NB4 (cell line): Measurements from ENCODE around the gene RNF152.

ENCODE experiments used
- DNase-seq: peaks from one replicate; pipeline ENCODE4 v3.0.0; 2010; ENCODE audit warnings: low read depth
- H3K4me3 ChIP-seq: one replicate; pipeline ENCODE4 v1.5.1; 2011; ENCODE audit warnings: mild to moderate bottlenecking, low read depth, low read length, moderate library complexity
- MYC ChIP-seq: IDR thresholded peaks from 2 replicates; pipeline ENCODE4 v1.6.1; 2011; ENCODE audit warnings: low read depth, low read length
- POLR2A ChIP-seq: IDR thresholded peaks from 2 replicates; pipeline ENCODE4 v1.6.1; 2011; ENCODE audit warnings: mild to moderate bottlenecking; ENCODE audit not compliant: insufficient read length; ENCODE audit errors: extremely low read depth
- TF ChIP-seq, protein P1 (sequence below): IDR thresholded peaks from 2 replicates; pipeline ENCODE4 v1.6.1; 2011; ENCODE audit warnings: low read depth, low read length
- TF ChIP-seq, protein P2 (sequence below): IDR thresholded peaks from one replicate; pipeline ENCODE4 v1.5.1; 2012; ENCODE audit warnings: low read depth, low read length

RNF152 gene

DNA sequence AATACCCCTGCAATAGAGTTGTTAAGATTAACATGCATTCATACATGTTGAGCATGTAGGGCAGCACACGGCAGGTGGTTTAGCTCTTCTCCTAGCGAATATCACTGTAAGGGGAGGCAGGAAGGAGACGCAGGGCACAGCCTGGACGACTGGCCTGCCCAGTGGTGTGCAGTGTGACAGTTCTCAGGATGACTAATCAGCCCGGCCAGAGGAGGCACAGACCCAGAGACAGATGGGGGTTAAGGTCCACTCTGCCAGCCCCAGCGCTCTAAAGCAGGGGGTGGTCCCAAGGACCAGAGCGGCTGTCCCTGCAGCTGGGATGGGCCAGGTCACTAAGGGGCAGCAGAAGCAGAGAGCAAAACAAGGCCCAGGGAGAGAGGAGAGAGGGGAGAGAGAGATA is 63.7 kb downstream of the RNF152 start:
- TF ChIP-seq, protein P1, sequence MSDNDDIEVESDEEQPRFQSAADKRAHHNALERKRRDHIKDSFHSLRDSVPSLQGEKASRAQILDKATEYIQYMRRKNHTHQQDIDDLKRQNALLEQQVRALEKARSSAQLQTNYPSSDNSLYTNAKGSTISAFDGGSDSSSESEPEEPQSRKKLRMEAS = no peak
- TF ChIP-seq, protein P2, sequence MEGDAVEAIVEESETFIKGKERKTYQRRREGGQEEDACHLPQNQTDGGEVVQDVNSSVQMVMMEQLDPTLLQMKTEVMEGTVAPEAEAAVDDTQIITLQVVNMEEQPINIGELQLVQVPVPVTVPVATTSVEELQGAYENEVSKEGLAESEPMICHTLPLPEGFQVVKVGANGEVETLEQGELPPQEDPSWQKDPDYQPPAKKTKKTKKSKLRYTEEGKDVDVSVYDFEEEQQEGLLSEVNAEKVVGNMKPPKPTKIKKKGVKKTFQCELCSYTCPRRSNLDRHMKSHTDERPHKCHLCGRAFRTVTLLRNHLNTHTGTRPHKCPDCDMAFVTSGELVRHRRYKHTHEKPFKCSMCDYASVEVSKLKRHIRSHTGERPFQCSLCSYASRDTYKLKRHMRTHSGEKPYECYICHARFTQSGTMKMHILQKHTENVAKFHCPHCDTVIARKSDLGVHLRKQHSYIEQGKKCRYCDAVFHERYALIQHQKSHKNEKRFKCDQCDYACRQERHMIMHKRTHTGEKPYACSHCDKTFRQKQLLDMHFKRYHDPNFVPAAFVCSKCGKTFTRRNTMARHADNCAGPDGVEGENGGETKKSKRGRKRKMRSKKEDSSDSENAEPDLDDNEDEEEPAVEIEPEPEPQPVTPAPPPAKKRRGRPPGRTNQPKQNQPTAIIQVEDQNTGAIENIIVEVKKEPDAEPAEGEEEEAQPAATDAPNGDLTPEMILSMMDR = no peak
- TF ChIP-seq POLR2A = no peak
- TF ChIP-seq MYC = no peak
- DNase-seq = no peak
- H3K4me3 ChIP-seq = no peak overlapping the region

DNA sequence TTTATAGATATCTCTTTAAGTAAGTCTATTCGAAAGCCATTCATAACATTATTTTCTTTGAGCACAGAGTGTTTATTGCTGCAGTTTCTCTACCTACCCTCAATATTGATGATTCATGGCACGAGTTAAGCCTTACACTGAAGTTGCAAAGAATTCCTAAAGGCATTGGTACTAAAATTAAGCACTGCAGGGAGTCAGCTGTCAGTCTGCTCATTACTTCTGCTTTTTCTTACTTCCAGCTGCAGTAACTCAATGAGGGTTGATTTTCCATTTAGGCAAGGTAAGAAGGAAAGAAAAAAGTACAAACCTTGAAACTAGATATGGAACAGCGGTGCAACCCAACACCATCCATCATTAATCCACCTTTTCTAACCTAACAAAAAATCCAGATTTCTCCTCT is 65.2 kb downstream of the RNF152 start:
- TF ChIP-seq MYC (no peak), POLR2A (no peak)
- TF ChIP-seq, protein P2 = no peak
- TF ChIP-seq, protein P1 = no peak
- DNase-seq = peak; percentile 3
- H3K4me3 ChIP-seq = no peak overlapping the region

DNA sequence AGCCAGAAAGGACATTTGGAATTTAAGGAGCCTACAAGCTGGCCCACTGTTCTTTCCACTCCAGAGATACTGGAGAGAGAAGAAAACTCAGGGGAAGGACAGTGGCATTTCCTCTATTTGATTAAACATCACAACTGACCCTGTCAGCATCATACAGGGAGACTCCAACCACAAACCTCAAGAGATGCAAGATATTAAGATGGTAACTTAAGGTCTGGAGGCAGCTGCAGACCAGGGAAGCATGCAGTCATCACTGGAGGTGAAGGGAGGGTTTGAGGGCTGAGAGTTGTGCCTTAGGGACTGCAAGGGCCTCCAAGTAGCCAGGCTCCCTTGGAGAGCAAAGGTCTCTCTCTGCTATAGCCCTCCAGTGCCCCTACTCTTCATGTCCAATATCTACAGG is 67.4 kb downstream of the RNF152 start:
- H3K4me3 ChIP-seq = no peak overlapping the region
- TF ChIP-seq, protein P2 = no peak
- TF ChIP-seq POLR2A = no peak
- no peak for TF ChIP-seq MYC
- TF ChIP-seq, protein P1 = no peak
- DNase-seq = peak; percentile 11

DNA sequence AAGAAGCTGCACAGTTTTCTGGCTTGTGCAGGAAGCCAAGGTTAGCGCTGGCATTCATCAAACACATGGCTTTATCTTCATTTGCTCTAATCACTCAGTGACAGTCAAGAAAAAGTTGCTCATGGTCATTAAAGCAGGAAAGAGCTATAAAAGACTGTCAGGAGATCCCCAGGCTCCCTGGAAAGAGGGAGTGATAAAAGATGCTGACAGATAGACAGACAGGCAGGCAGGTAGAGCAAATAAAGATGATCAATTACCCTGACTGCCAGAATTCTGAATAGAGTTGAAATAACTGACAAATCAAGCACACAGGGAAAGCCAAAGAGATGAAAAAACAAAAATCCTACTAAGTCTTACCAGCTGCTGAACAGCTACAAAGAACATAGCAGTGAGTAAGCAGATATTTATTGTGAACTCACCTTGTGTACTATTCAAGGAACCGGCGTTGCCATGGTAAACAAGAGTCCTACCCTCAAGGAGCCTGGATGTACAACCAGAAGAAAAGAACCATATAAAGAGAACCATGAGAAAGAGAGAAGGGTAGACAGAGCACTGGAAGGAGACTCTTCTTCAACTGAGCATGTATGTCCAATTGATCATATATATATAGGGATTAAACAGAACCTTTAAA is 68.0 kb downstream of the RNF152 start:
- TF ChIP-seq MYC = no peak
- no peak for TF ChIP-seq POLR2A
- TF ChIP-seq, protein P2 = no peak
- TF ChIP-seq, protein P1 = no peak
- no peak overlapping the region for H3K4me3 ChIP-seq
- no peak for DNase-seq

DNA sequence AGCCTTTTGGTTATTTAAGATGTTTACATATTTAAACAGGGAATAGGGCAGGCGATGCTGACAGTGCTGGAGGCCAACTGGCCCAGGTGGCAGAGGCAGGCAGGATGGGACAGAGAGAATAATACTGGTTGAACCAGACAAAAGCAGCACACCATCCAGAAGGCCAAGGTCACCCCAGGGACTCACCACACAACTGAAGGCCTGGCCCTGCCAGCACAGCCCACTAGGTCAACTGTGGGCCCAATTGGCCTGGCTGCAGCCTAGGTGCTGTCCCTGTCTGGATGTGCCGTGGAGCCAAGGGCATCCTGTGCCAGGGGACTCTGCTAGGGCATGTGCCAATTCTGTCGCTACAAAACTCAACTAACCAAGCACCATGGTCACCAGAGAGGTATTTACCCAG is 69.2 kb downstream of the RNF152 start:
- no peak overlapping the region for H3K4me3 ChIP-seq
- TF ChIP-seq, protein P1 = no peak
- TF ChIP-seq POLR2A = no peak
- no peak for TF ChIP-seq MYC
- TF ChIP-seq, protein P2 = no peak
- no peak for DNase-seq

DNA sequence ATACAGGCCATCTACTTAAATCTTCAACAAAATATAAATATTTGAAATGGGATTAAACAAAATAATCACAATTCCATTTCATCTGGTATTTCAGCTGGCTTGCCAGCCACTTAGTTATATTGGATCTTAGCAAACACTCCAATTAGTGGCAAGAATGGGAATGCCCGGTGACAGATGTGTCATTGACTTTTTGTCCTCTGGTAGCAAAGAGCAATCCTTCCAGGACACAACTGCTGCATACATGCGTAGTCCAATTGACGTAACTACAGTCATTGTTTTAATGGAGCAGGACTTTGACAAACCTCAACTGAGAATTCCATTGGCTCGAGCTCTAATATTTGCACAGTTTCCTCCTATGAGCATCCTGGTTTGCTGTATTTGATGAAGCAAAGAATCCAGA is 69.9 kb downstream of the RNF152 start:
- no peak overlapping the region for H3K4me3 ChIP-seq
- DNase-seq = no peak
- TF ChIP-seq, protein P2 = no peak
- TF ChIP-seq, protein P1 = no peak
- TF ChIP-seq POLR2A (no peak), MYC (no peak)
